Measurements from ENCODE around the gene FUS.
"Not testable (repeated sequence)": the region's sequence is repeated elsewhere in the genome, so short reads cannot be mapped to it uniquely, and the experiment has no call there.

The FUS gene

GRCh38 chr16:31179747-31180459 lies at the start of gene FUS:
FUS (plus strand) TSS chr16:31180139; CDS start chr16:31180215, 76 bp downstream.
- peak; percentile 83 for DNase-seq

GRCh38 chr16:31130336-31130891 lies 49.5 kb upstream of the FUS start:
- DNase-seq = peak; percentile 80

GRCh38 chr16:31130899-31131298 lies 49.0 kb upstream of the FUS start:
- no peak for DNase-seq

DNA sequence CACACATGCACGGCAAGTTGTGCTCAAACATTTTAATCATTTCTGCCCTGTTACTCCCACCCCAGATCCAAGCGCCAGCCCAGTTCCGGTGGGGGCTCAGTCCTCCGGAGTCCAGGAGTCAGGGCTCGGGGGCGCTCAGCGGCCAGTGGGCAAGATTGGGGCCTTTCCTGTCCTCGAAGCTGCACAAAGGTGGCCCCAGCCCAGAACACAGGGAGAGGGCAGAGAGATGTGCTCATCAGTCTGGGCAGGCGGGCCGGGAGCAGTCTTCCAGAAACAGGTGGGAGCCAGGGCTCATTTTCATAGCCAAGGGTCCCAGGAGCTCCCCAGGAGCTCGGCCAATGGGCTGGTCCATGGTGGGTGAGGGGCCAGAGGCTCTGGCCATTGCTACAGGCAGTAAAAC lies 48.5 kb upstream of the FUS start:
- DNase-seq = no peak

DNA sequence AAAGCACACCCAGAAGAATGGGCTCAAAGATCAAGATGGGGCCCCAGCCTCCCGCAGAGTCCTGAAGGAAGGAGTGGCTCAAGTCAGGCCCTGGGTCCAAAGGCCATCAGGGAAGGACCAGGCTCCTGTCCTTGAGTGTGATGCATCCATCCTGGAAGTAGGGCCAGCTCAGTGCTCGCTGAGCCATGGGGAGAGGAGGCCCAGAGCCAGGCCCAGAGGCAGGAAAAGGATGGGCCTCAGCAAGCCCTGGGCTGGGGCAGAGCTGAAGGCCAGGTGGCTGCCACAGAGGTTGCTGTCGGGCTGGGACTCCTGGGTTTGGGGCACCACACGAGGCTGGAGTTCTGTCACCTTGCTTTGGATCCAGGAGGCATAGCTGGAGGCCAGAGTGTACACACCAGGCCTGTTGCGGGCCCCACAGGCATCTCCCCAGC lies 48.1 kb upstream of the FUS start:
- DNase-seq = no peak

DNA sequence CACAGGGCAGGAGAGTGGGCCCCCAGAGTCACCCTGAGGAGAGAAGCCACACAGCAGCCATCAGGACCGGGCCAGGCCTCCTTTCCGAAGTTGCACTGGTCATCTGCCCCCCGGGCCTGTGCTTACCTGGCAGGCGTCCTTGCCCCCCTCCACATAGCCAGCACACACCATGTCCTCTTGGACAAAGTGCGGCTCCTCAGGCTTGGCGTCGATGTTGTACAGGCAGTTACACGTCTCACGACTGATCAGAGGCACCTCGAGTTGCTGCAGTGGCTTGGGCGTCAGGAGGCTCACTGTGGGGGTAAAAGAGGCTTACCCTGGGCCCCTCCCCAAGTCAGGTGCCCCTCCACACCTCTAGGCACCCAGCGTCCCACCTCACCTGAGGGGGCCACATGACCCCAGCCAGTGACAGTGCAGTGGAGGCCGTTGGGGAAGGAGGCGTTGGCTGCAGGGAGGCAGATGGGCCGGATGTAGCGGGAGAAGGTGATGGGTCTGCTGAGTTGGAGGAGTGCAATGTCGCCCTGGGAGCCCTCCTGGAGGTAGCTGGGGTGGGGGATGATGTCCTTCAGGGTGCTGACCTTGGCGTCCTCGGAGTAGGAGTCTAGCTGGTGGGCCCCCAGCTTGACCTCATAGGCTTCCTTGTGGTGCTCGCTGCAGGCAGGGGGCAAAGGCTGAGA lies 47.5 kb upstream of the FUS start:
- no peak for DNase-seq

- DNase-seq = no peak
Measured at GRCh38 chr16:31133046-31133501, 46.9 kb upstream of the FUS start.

DNA sequence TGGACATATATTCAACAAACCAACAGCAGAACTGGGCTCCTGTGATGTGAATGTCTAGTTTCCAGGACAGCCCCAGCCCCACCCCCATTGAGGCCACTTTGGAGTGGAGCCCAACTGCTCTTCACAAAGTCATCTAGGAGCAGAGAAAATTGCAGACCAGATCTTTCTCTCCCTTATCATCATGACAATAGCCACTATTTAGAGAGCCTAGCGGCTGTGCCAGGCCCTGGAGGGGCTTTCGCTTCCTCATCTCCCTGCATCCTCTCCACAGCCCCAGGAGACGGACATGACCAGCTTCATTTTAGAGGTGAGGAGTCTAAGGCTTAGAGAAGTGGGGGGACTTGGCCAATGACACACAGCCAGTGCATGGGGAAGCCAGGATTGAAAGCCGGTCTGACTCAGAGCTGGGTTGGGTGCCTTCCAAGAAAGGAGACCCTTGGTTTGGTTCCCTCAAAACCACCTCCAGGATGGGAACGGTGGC lies 45.8 kb upstream of the FUS start:
- DNase-seq = peak; percentile 38

- DNase-seq = no peak
Measured at GRCh38 chr16:31134625-31135534, 45.1 kb upstream of the FUS start.

GRCh38 chr16:31135535-31136286 lies 44.2 kb upstream of the FUS start, which contains the start of gene PRSS8:
PRSS8 (minus strand) TSS chr16:31135727; CDS start chr16:31135498, 229 bp downstream.
- no peak for DNase-seq

GRCh38 chr16:31136287-31136662 lies 43.7 kb upstream of the FUS start:
- no peak for DNase-seq

GRCh38 chr16:31136822-31137499 lies 43.0 kb upstream of the FUS start:
- not testable (repeated sequence) for DNase-seq

DNA sequence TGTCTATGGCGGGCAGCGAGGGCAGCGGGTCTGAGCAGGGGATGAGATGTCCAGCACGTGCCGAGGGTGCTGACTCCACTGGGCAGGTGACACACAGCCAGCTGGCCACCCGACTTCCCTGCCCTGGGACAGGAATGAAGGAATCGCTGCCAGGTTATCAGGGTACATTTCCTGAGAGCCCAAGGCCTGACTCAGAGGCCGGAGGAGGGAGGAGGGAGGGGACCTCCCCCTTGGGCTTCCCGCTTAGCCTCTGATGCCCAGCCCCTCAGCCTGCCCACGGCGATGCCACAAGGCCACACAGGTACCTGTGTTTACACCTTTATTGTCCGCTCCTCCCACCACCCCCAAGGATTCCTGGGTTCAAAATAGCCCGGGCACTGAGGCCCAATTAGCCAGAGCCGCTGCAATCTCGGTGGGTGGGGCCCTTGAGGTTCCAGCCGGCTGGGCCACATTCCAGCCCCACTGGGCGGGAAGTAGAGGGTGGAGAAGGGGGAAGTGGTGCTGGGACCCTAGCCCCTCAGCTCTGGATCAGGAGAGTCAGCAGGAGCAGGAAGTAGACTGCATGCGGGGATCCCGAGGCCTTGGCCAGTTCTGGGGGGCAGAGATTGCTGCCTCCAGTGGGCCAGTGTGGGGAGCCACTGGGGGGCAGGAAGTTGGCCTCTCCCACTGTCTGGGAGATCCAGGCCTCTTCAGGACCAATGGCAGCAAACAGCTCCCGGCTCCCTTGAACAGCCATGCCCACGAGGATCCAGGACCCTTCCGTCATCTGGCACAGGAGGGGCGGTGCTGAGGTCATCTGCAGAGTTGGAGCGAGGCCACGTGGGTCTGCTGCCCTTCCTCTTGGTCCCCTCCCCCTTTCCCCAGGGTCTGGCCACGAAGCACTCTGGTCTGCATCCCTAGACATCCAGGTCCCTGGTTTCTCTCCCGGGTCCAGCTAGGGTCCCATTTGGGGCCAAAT lies 41.0 kb upstream of the FUS start:
- DNase-seq = no peak

GRCh38 chr16:31141071-31141469 lies 38.9 kb upstream of the FUS start:
- not testable (repeated sequence) for DNase-seq

DNA sequence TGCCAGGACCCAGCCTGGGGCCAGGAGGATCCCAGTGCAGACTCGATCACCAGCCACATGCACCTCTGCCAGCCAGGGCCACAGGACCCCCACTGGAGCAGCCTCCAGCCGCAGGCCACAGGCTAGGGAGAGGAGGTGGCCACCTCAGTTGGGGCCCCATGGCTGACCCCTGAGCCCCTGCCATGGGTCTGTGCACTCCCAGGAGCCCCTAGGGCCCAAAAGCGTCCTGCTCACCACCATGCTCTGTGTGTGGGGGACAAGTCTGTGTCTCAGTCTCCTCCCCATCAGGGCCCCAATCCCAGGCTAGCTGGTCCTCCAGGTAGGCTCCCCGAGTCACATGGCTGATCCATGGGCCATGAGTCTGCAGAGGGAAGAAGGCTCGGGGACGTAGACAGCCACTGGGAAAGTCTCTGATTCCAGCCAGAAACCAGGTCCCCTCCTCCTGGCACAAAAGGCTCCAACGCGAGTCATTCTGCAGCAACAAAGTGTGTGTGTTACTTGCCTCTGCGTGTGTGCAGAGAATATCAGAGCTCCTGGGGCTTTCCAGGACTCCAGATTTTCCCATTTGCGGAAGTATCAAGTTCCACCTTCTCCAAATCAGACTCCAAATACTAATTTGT lies 38.3 kb upstream of the FUS start:
- no peak for DNase-seq

DNA sequence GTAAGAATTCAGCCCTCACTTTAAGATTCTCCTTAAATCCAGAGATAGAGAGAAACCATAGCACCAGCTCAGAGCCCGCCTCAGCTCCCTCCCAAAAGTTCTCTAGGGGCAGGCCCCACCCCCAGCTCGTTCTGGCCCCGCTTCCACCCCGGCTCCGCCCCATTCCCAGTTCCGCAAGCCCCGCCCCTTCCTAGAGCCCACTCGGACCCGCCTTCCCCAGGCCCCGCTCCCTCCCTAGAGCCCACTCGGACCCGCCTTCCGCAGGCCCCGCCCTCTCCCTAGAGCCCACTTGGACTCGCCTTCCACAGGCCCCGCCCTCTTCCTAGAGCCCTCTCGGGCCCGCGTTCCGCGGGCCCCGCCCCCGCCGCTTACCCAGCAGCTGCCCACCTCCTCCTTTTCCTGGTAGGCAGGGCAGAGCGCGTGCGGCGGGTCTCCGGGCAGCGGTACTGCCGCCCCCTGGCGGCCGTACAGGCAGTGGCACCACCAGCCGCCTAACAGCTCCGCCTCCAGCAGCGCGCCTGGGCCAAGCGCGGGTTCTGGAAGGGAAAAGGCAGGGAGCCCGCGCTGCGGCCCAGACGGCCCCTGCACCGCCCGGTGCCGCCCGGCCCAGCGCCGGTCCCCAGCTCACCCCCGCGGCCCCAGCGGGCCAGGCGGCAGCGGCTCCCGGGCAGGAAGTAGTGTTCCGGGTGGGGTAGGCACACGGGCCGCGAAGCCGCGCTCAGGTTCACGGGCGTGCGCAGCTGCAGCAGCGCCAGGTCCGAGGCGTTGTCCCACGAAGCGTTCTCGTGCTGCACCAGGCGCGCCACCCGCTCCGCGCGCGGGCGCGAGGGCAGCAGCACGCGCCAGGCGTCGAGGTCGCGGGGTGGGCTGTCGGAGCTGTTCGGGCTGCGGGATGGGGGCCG lies 37.6 kb upstream of the FUS start:
- peak; percentile 98 for DNase-seq

- DNase-seq = no peak
Measured at GRCh38 chr16:31143011-31143693, 36.8 kb upstream of the FUS start.

- DNase-seq = no peak
Measured at GRCh38 chr16:31143694-31144148, 36.2 kb upstream of the FUS start.

Measured in inflammatory macrophage treated with lipopolysaccharide for 4 hours (primary cell).